ENCODE results near the gene AGMO.

Gene AGMO

DNA sequence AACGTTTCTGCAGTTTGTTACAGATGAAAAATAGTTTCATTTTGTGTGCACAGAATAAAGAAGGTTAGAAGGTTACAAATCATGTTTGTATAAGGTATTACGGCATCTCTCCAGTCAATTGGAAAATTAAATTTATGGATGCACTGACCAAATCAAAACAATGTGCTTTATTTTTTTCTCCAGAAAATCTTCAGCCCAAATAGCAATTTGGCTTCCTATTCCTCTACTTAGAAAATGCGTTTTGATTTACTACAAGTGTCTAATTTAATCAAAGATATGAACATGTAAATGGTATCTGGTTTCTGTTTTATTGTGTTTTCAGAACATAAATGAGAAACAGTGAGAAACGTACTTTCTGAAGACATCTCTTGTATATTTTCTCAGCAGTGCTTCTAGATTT, 63.4 kb downstream of the AGMO start:
- no peak for DNase-seq (ENCODE audit: low read depth)

- peak; percentile 45 for DNase-seq (ENCODE audit: low read depth)
Observed at GRCh38 chr7:15495170-15495569, 66.6 kb downstream of the AGMO start.

DNA sequence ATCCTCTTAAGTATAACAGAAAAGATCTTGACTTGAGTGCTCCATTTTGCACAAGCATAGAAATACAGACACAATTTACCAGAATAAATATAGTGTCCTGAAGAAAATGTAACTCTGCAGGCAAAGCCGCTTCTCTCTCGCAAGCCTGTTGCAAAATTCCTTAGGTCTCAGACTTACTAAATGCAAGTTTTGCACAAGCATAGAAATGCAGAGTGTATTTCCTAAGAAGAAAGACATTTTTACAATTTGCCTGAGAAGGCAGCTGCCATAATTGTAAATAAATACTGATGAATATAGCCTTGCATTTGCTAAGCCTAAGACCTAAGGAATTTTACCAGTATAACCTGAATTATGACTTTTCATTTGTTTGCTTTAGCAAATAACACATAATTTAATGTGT, 67.1 kb downstream of the AGMO start:
- peak; percentile 27 for DNase-seq (ENCODE audit: low read depth)

- no peak for DNase-seq (ENCODE audit: low read depth)
Observed at GRCh38 chr7:15491361-15491760, 70.5 kb downstream of the AGMO start.

GRCh38 chr7:15490291-15490690, 71.5 kb downstream of the AGMO start:
- no peak for DNase-seq (ENCODE audit: low read depth)

- DNase-seq (ENCODE audit: low read depth), result no peak
Observed at GRCh38 chr7:15489861-15490260, 72.0 kb downstream of the AGMO start.

- no peak for DNase-seq (ENCODE audit: low read depth)
Observed at GRCh38 chr7:15489383-15489782, 72.4 kb downstream of the AGMO start.

- no peak for DNase-seq (ENCODE audit: low read depth)
Observed at GRCh38 chr7:15488401-15488800, 73.4 kb downstream of the AGMO start.

DNA sequence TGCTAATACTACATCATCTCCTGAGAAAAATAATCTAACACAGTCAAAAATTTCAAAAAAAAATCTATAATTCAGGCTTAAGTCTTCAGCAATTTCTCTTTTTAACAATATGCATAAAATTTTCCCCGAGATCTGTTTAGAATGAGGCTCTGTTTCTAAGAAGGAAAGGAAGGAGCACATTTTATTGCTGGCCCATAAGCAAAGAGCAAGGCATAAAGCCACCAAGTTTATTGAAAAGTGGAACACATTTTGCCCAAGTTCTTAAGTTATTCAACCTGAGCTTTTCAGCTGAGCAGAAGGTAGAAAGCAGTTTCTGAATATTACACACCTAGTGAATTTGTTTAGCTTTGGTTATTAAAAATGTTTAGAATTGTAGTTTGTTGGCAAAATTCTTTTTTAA, 73.9 kb downstream of the AGMO start:
- DNase-seq (ENCODE audit: low read depth), result no peak

- DNase-seq (ENCODE audit: low read depth), result no peak
Observed at GRCh38 chr7:15485998-15486397, 75.8 kb downstream of the AGMO start.

DNA sequence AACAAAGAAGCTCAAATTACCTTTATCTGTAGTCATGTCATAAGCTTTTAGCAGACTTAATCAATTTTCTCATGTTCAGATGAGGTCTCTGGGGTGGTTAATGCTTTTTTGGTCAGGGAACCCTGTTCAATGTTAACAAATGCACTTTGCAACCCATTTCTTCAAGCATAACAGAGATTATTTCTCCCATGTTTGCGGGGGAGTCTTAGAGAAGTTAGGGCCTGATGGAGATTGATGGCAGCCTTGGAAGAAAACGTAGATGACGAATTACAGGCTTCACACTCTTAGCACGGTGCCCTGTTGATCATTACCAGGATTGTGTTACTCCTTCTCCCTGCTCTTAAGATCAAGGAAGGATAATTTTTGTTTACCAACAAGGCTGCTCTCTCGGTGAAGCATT, 76.4 kb downstream of the AGMO start:
- DNase-seq (ENCODE audit: low read depth), result no peak

GRCh38 chr7:15481132-15481531, 80.7 kb downstream of the AGMO start:
- no peak for DNase-seq (ENCODE audit: low read depth)

- DNase-seq (ENCODE audit: low read depth), result no peak
Observed at GRCh38 chr7:15478401-15478800, 83.4 kb downstream of the AGMO start.

- no peak for DNase-seq (ENCODE audit: low read depth)
Observed at GRCh38 chr7:15476531-15476918, 85.3 kb downstream of the AGMO start.

DNA sequence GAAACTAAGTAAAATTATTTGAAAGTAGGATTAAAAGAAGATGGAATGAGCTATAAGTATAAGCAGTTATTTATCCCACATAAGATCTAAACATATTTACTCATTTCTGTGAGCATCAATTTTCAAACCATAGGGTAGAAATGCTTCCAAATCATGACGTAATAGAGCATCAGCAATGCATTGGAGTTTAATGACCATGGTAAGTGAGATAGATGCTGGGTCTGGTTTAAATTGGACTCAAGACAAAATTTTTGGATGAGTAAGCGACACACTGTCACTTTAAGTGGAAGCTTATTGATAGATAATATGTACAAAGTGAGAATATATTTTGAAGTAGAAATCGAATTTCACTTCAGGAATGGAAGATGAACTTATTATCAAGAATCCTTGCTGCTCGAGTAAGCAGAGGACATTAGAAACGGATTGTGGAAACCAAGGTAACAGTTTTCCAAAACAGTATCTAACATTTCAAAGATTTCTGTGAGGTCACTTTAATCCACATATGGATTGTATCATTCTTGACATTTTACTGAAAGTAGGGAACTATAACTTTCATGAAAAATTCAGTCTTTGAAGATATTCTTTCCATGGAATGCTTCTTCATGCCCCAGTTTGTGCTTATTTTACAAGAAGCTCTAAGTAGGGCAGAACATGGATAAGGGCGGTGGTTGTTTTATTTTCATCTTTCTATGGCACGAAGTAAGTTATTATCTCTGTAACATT, 85.8 kb downstream of the AGMO start:
- DNase-seq (ENCODE audit: low read depth), result peak; percentile 28

- DNase-seq (ENCODE audit: low read depth), result no peak
Observed at GRCh38 chr7:15471669-15471950, 90.2 kb downstream of the AGMO start.

DNA sequence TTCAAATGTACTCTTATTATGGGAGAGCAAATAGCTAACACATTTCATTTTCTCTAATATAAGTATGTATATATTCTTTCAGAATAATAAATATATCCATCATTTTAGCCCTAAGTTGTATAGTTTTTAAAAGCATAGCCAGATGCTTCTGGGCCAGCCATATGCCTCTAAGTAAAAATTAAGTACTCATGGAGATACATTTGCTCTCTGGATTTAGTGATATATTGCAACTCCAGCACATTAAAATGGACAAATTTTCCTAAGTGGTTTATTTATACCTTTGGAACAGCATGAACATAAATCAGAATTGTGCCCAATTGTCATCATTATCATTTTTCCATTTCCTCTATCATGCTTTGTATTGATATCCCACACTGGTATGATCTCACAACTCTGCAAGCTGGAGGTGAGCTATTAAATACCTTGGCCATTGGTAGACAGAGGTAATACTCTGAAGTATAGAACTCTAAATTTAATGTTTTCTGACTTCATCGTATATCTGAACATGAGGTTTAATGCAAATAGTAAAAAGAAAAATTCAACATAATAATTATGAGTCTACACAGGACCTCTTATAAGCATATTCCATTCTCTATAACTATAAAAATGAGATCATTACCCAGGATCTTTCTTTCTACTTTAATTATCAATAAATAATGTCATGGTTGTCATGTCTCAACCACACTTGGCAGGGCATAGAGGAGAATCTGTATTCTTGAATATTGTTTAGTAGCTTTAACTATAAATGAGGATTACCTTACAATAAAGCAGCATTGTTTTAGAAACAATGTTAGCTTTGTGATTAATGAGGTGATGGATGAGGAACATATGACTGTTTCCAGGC, 90.8 kb downstream of the AGMO start:
- DNase-seq (ENCODE audit: low read depth), result no peak

DNA sequence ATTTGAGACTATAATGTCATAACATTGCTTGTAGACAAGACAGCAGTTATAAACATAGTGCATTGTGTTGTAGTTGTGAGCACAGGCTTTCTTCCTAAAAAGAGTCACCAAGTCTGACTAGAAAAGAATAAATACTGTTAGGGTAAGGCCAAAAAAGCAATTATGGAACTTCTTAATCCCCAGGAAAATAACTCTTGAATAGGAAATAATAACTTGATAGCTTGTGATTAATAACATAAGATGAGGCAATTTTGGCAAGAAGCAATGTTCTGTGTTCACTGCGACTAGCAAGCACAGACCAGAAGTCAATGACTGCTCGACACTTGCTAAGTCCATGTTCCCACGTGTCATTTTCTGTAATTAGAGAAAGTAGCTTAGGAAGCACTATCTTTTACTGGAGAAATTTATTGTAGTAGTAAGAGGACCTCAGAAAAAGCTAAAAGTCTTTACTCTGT, 97.1 kb downstream of the AGMO start:
- DNase-seq (ENCODE audit: low read depth), result no peak

GRCh38 chr7:15463801-15464666, 97.8 kb downstream of the AGMO start:
- peak; percentile 87 for DNase-seq (ENCODE audit: low read depth)

DNA sequence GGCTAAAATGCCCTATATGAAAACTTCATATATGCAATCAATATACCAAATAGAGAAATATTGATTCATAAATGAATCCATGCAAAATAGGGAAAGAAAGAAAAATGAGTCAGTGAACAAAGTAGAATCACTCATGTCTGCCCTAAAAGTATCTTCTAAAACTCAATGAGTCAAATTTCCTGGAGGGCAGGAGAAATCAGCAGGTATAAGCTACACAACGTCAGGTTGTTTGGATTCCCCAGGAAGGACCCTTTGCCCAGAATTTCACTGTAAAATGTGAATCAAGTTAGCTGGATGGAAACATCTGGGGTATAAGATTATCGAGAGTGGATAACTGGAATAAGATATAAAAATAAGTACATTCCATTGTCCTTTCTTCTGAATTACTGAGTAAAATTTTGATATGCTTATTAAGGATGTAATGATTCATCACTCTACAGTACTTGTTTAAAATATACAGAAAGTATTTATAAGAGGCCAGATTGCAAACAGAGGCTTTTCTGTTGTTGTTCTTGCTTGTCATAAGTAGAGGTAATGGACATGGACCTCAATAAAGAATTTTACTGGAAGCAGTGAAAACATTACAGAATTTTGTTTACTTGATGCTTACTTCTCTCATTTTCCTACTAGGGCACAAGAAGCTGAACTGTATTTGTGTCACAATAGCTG, 99.0 kb downstream of the AGMO start:
- no peak for DNase-seq (ENCODE audit: low read depth)

DNA sequence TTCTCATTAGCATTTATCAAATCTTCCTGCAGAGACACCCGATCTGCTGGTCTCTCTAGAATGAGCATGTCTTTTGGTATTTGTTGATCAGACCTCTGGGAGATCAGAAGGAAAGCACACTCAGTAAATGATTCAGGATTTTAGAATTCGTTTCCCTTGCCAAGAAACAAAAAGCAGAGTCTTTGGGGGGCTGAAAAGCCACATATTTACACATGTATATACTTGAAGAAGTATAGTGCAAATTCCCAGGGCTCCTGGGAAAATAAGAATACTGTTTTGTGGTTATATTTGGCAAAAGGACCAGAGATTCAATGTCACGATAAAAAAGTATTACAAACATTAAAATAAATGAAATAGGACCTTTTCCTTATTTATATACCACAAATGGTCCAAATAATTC, 100.2 kb downstream of the AGMO start:
- DNase-seq (ENCODE audit: low read depth), result peak; percentile 94

GRCh38 chr7:15459018-15459615, 102.7 kb downstream of the AGMO start:
- DNase-seq (ENCODE audit: low read depth), result peak; percentile 21

Measured in fibroblast of gingiva (primary cell).